CD4-positive, CD25-positive, alpha-beta regulatory T cell (primary cell): ENCODE results near the gene PRICKLE2. TPM values are rescaled to one million over a fixed set of nuclear protein-coding genes. Genes with fewer than 3 reads are reported as not detected.

Experiments
- ATAC-seq, 2 donors: fragments of 150-1000 bp; cut with Tn5 transposase; one replicate each; pipeline ENCODE4 v1.10.0; 2021; ENCODE audit warnings: low read depth in 2 of 2, moderate number of reproducible peaks in 2 of 2, moderate library complexity in 1 of 2
- DNase-seq, 3 donors: peaks; one replicate each; pipeline versions ENCODE4 v3.0.0 to v3.0.0-alpha.2; 2012 to 2022; ENCODE audit warnings: mixed read lengths in 1 of 3
- H3K27ac ChIP-seq: one replicate; pipeline ENCODE4 v1.7.0; 2013; ENCODE audit warnings: mild to moderate bottlenecking, low read length; ENCODE audit not compliant: insufficient read depth, poor library complexity, severe bottlenecking
- H3K27me3 ChIP-seq: one replicate; pipeline ENCODE4 v1.7.0; 2013; ENCODE audit warnings: low read length; ENCODE audit not compliant: control insufficient read depth, insufficient read depth
- H3K36me3 ChIP-seq: one replicate; pipeline ENCODE4 v1.7.0; 2013; ENCODE audit warnings: mild to moderate bottlenecking, low read length, moderate library complexity; ENCODE audit not compliant: control insufficient read depth, insufficient read depth
- H3K4me1 ChIP-seq: 2 replicates; pipeline ENCODE4 v1.7.0; 2013; ENCODE audit warnings: mild to moderate bottlenecking, low read length; ENCODE audit not compliant: insufficient read depth, control insufficient read depth, poor library complexity, severe bottlenecking
- H3K4me3 ChIP-seq: one replicate; pipeline ENCODE4 v1.7.0; 2013; ENCODE audit warnings: low read depth, mild to moderate bottlenecking, low read length, moderate library complexity
- H3K9me3 ChIP-seq, 2 experiments: 1 replicate in 1 of 2; 2 replicates in 1 of 2; pipeline ENCODE4 v1.7.0; 2013; ENCODE audit warnings: low read length in 2 of 2, mild to moderate bottlenecking in 1 of 2, moderate library complexity in 1 of 2; ENCODE audit not compliant: control insufficient read depth in 2 of 2
- H3K27ac Mint-ChIP-seq, 3 donors: one replicate each; pipeline ENCODE4 v1.8.0; 2020 to 2022; ENCODE audit warnings: mild to moderate bottlenecking in 3 of 3, mixed read lengths in 3 of 3, moderate library complexity in 2 of 3
- H3K27me3 Mint-ChIP-seq: one replicate; pipeline ENCODE4 v1.8.0; 2022; ENCODE audit warnings: mild to moderate bottlenecking, mixed read lengths
- H3K36me3 Mint-ChIP-seq: one replicate; pipeline ENCODE4 v1.8.0; 2020; ENCODE audit warnings: mixed read lengths
- H3K4me1 Mint-ChIP-seq, 4 donors: one replicate each; pipeline ENCODE4 v1.8.0; 2020 to 2022; ENCODE audit warnings: mixed read lengths in 4 of 4, mild to moderate bottlenecking in 1 of 4
- H3K4me3 Mint-ChIP-seq, 4 donors: one replicate each; pipeline ENCODE4 v1.8.0; 2020 to 2022; ENCODE audit warnings: mild to moderate bottlenecking in 4 of 4, mixed read lengths in 4 of 4, moderate library complexity in 3 of 4
- H3K9me3 Mint-ChIP-seq, 7 donors: one replicate each; pipeline ENCODE4 v1.8.0; 2020 to 2022; ENCODE audit warnings: mixed read lengths in 7 of 7, mild to moderate bottlenecking in 3 of 7, moderate library complexity in 2 of 7
- polyA plus RNA-seq, 4 donors: library from polyadenylated mRNA; unstranded; fragments of 300-500 nt; fragmentation: Illumina TruSeq; gene quantifications; one replicate each; pipeline ENCODE4 v1.2.3, GENCODE V29; 2021
- total RNA-seq: library from RNA; stranded (reverse); gene quantifications from one replicate; pipeline ENCODE4 v1.2.3, GENCODE V29; 2022

PRICKLE2 gene
- total and polyA plus RNA-seq, 5 donors from 2014 or later: 0.15 TPM; not detected in 4

DNA sequence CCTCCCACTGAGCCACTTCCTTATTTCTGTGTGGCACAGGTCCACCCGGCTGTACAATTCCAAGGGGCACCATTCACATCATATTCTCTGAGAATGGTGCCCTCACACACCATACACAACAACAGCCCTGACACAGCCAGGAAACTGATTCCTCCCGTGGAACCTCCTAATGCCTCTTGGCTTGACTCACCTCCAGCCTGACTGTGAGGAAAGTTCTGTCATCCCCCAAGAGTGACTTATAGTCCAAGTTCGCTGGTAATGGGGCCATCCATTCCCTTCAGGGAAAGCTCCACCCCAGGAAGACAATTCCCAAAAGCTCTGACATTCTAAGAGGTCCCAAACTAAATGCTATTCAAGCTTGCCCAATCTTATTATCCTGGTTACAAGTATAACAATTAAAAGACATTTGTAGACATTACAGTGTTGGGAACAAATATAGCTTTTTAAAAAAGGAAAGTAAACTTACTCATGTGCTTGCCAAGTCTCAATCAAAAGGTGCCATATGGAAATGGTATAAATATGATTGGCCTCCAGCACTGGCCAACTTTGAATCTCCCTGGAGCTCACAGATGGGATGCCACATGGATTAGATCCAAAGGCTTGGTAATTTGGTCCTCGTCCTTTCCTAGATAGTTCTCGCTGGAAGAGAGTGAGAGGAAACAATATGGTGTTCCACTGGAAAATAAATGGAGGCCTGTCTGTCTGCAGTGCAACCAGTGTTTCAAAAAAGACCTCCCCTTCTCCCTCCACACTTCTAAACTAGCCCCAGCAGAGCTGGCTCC lies 145.7 kb downstream of the PRICKLE2 start:
- Mint-ChIP-seq H3K4me1 (no peaks in the 10 kb centered on the region), H3K27ac (no peak overlapping the region), H3K27me3 (peaks cover 17% of the 10 kb centered on the region), H3K9me3 (peaks cover 0 to 3% (median 0%) of the 10 kb centered on the region in 7 donors), H3K36me3 (no peaks in the 10 kb centered on the region), H3K4me3 (no peak overlapping the region)
- H3K9me3 ChIP-seq: no peaks in the 10 kb centered on the region
- DNase-seq (no peak), ATAC-seq (no peak)
- no peak overlapping the region for H3K4me3 ChIP-seq
- no peak overlapping the region for H3K27ac ChIP-seq
- no peaks in the 10 kb centered on the region for H3K36me3 ChIP-seq
- H3K4me1 ChIP-seq: no peaks in the 10 kb centered on the region
- no peaks in the 10 kb centered on the region for H3K27me3 ChIP-seq

- Histone ChIP-seq H3K4me1 (no peaks in the 10 kb centered on the region), H3K36me3 (no peaks in the 10 kb centered on the region), H3K4me3 (no peak overlapping the region), H3K27me3 (no peaks in the 10 kb centered on the region), H3K27ac (no peak overlapping the region), H3K9me3 (no peaks in the 10 kb centered on the region)
- Mint-ChIP-seq H3K36me3 (no peaks in the 10 kb centered on the region), H3K4me1 (no peaks in the 10 kb centered on the region), H3K4me3 (no peak overlapping the region), H3K27ac (no peak overlapping the region), H3K27me3 (peaks cover 17% of the 10 kb centered on the region), H3K9me3 (peaks cover 0 to 3% (median 0%) of the 10 kb centered on the region in 7 donors)
- ATAC-seq (no peak), DNase-seq (no peak)
Measured at GRCh38 chr3:64078966-64079365, 146.3 kb downstream of the PRICKLE2 start.

GRCh38 chr3:64074895-64075679 lies 150.2 kb downstream of the PRICKLE2 start:
- H3K4me3 Mint-ChIP-seq: no peak overlapping the region
- H3K27me3 Mint-ChIP-seq: peaks cover 1% of the 10 kb centered on the region
- H3K27ac ChIP-seq: no peak overlapping the region
- H3K4me1 Mint-ChIP-seq: no peaks in the 10 kb centered on the region
- H3K9me3 ChIP-seq: no peaks in the 10 kb centered on the region
- no peaks in the 10 kb centered on the region for H3K36me3 ChIP-seq
- no peak for ATAC-seq
- H3K27me3 ChIP-seq: peaks cover 4% of the 10 kb centered on the region
- H3K4me3 ChIP-seq: no peak overlapping the region
- H3K9me3 Mint-ChIP-seq: peaks cover 0 to 6% (median 0%) of the 10 kb centered on the region in 7 donors
- no peak for DNase-seq
- no peaks in the 10 kb centered on the region for H3K4me1 ChIP-seq
- H3K27ac Mint-ChIP-seq: no peak overlapping the region
- no peaks in the 10 kb centered on the region for H3K36me3 Mint-ChIP-seq

GRCh38 chr3:64074060-64074459 lies 151.2 kb downstream of the PRICKLE2 start:
- Histone ChIP-seq H3K27ac (no peak overlapping the region), H3K4me3 (no peak overlapping the region), H3K4me1 (no peaks in the 10 kb centered on the region), H3K36me3 (no peaks in the 10 kb centered on the region), H3K9me3 (no peaks in the 10 kb centered on the region), H3K27me3 (peaks cover 8% of the 10 kb centered on the region)
- Mint-ChIP-seq H3K4me3 (no peak overlapping the region), H3K4me1 (no peaks in the 10 kb centered on the region), H3K27me3 (peaks cover 4% of the 10 kb centered on the region), H3K27ac (no peak overlapping the region), H3K9me3 (peaks cover 0 to 6% (median 0%) of the 10 kb centered on the region in 7 donors), H3K36me3 (no peaks in the 10 kb centered on the region)
- ATAC-seq: no peak
- DNase-seq: no peak

GRCh38 chr3:64073158-64073761 lies 152.0 kb downstream of the PRICKLE2 start:
- H3K4me3 ChIP-seq: no peak overlapping the region
- H3K36me3 Mint-ChIP-seq: no peaks in the 10 kb centered on the region
- DNase-seq: no peak

GRCh38 chr3:64072126-64072525 lies 153.1 kb downstream of the PRICKLE2 start:
- no peaks in the 10 kb centered on the region for H3K4me1 Mint-ChIP-seq
- Histone ChIP-seq H3K27me3 (peaks cover 8% of the 10 kb centered on the region), H3K4me3 (no peak overlapping the region), H3K4me1 (no peaks in the 10 kb centered on the region), H3K36me3 (no peaks in the 10 kb centered on the region), H3K27ac (no peak overlapping the region), H3K9me3 (no peaks in the 10 kb centered on the region)
- no peaks in the 10 kb centered on the region for H3K36me3 Mint-ChIP-seq
- H3K4me3 Mint-ChIP-seq: no peak overlapping the region
- H3K27ac Mint-ChIP-seq: no peak overlapping the region
- DNase-seq: no peak
- ATAC-seq: no peak
- H3K27me3 Mint-ChIP-seq: peaks cover 4% of the 10 kb centered on the region
- H3K9me3 Mint-ChIP-seq: peaks cover 0 to 4% (median 0%) of the 10 kb centered on the region in 7 donors

More at GRCh38 chr3:64073158-64073761, 152.0 kb downstream of the PRICKLE2 start:
- no peak for ATAC-seq
- Mint-ChIP-seq H3K27me3 (peaks cover 4% of the 10 kb centered on the region), H3K9me3 (peaks cover 0 to 4% (median 0%) of the 10 kb centered on the region in 7 donors), H3K4me1 (no peaks in the 10 kb centered on the region), H3K4me3 (no peak overlapping the region), H3K27ac (no peak overlapping the region)
- peaks cover 8% of the 10 kb centered on the region for H3K27me3 ChIP-seq
- no peaks in the 10 kb centered on the region for H3K9me3 ChIP-seq
- H3K27ac ChIP-seq: no peak overlapping the region
- no peaks in the 10 kb centered on the region for H3K36me3 ChIP-seq
- H3K4me1 ChIP-seq: no peaks in the 10 kb centered on the region

DNA sequence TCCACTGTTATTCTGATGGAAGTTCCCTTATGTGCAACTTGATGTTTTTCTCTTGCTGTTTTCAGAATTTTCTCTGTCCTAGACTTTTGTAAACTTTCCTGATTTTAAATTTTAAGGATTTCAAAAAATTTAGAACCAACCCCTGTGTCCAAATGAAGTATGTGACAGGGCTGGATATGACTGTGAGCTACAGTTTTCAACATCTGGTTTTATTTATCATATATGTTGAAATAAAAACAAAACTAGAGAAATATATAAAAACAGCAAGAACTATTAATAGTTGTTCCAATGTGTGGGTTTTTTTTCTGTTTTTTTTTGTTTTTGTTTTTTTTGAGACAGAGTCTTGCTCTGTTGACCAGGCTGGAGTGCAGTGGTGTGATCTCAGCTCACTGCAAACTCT lies 154.6 kb downstream of the PRICKLE2 start:
- no peak overlapping the region for H3K4me3 Mint-ChIP-seq
- H3K4me1 ChIP-seq: no peaks in the 10 kb centered on the region
- H3K4me3 ChIP-seq: no peak overlapping the region
- ATAC-seq: no peak
- H3K27me3 Mint-ChIP-seq: peaks cover 4% of the 10 kb centered on the region
- no peak overlapping the region for H3K27ac ChIP-seq
- H3K36me3 Mint-ChIP-seq: no peaks in the 10 kb centered on the region
- no peaks in the 10 kb centered on the region for H3K36me3 ChIP-seq
- H3K4me1 Mint-ChIP-seq: no peaks in the 10 kb centered on the region
- peaks cover 8% of the 10 kb centered on the region for H3K27me3 ChIP-seq
- H3K9me3 ChIP-seq: no peaks in the 10 kb centered on the region
- no peak overlapping the region for H3K27ac Mint-ChIP-seq
- no peak for DNase-seq
- peaks cover 0 to 4% (median 0%) of the 10 kb centered on the region in 7 donors for H3K9me3 Mint-ChIP-seq
